CD4-positive, alpha-beta memory T cell (primary cell): ENCODE results near the gene SUGCT. TPM values are rescaled to one million over a fixed set of nuclear protein-coding genes. Genes with fewer than 3 reads are reported as not detected.

Source experiments
- CTCF ChIA-PET: fragments of 350-600 bp; sonication (Branson Sonifier 250); formaldehyde crosslinking; loops from one replicate; lab custom pipeline; 2021; ENCODE audit warnings: inconsistent platforms; ENCODE audit not compliant: partially characterized antibody; lab: Charles Lee
- POLR2A ChIA-PET: fragments of 350-600 bp; sonication (Branson Sonifier 250); formaldehyde crosslinking; loops from one replicate; lab custom pipeline; 2021; ENCODE audit not compliant: partially characterized antibody; lab: Charles Lee
- DNase-seq, 5 donors: peaks; one replicate each; pipeline versions ENCODE4 v3.0.0 to v3.0.0-alpha.2; 2020 to 2022; ENCODE audit warnings: mixed read lengths in 1 of 5
- H3K27ac ChIP-seq: one replicate; pipeline ENCODE4 v1.7.0; 2013; ENCODE audit warnings: low read depth, low read length
- H3K27me3 ChIP-seq: 2 replicates; pipeline ENCODE4 v1.7.0; 2013; ENCODE audit warnings: mild to moderate bottlenecking, low read length, moderate library complexity; ENCODE audit not compliant: insufficient read depth
- H3K36me3 ChIP-seq: 2 replicates; pipeline ENCODE4 v1.7.0; 2013; ENCODE audit warnings: mild to moderate bottlenecking, low read length, moderate library complexity; ENCODE audit not compliant: insufficient read depth
- H3K4me1 ChIP-seq: 2 replicates; pipeline ENCODE4 v1.7.0; 2013; ENCODE audit warnings: mild to moderate bottlenecking, low read length, moderate library complexity; ENCODE audit not compliant: insufficient read depth
- H3K4me3 ChIP-seq, 2 donors: one replicate each; pipeline ENCODE4 v1.7.0; 2013; ENCODE audit warnings: low read length in 2 of 2, mild to moderate bottlenecking in 1 of 2
- H3K9me3 ChIP-seq, 2 donors: one replicate each; pipeline ENCODE4 v1.7.0; 2013; ENCODE audit warnings: low read length in 2 of 2, control low read depth in 1 of 2; ENCODE audit not compliant: control insufficient read depth in 1 of 2
- H3K27ac Mint-ChIP-seq, 7 donors: one replicate each; pipeline ENCODE4 v1.8.0; 2020 to 2021; ENCODE audit warnings: mixed read lengths in 7 of 7, mild to moderate bottlenecking in 6 of 7, inconsistent platforms in 3 of 7, moderate library complexity in 3 of 7
- H3K27me3 Mint-ChIP-seq, 2 donors: one replicate each; pipeline ENCODE4 v1.8.0; 2020 to 2021; ENCODE audit warnings: mixed read lengths in 2 of 2
- H3K36me3 Mint-ChIP-seq, 2 donors: one replicate each; pipeline ENCODE4 v1.8.0; 2020 to 2021; ENCODE audit warnings: mixed read lengths in 2 of 2, inconsistent platforms in 1 of 2, mild to moderate bottlenecking in 1 of 2
- H3K4me1 Mint-ChIP-seq, 4 donors: one replicate each; pipeline ENCODE4 v1.8.0; 2020 to 2021; ENCODE audit warnings: mixed read lengths in 4 of 4, mild to moderate bottlenecking in 1 of 4
- H3K4me3 Mint-ChIP-seq, 8 donors: one replicate each; pipeline ENCODE4 v1.8.0; 2020 to 2021; ENCODE audit warnings: mixed read lengths in 8 of 8, mild to moderate bottlenecking in 7 of 8, moderate library complexity in 6 of 8, inconsistent platforms in 3 of 8
- H3K9me3 Mint-ChIP-seq, 8 donors: one replicate each; pipeline ENCODE4 v1.8.0; 2020 to 2021; ENCODE audit warnings: mixed read lengths in 8 of 8, mild to moderate bottlenecking in 5 of 8, inconsistent platforms in 3 of 8, moderate library complexity in 1 of 8
- intact Hi-C: fragments of 100-400 bp; cut with micrococcal nuclease; formaldehyde crosslinking; loops from one replicate; pipeline ENCODE4 v1.15.1; 2023
- polyA plus RNA-seq, 2 donors: library from polyadenylated mRNA; unstranded; fragments of 300-500 nt; fragmentation: Illumina TruSeq; gene quantifications; one replicate each; pipeline ENCODE4 v1.2.3, GENCODE V29; 2021
- total RNA-seq, 2 experiments: library from RNA; stranded (reverse); gene quantifications; one replicate each; pipeline ENCODE4 v1.2.3, GENCODE V29; 2021

The SUGCT gene
- total and polyA plus RNA-seq, 4 experiments from 2014 or later, result 0.41 to 4.4 (median 1.2) TPM

DNA sequence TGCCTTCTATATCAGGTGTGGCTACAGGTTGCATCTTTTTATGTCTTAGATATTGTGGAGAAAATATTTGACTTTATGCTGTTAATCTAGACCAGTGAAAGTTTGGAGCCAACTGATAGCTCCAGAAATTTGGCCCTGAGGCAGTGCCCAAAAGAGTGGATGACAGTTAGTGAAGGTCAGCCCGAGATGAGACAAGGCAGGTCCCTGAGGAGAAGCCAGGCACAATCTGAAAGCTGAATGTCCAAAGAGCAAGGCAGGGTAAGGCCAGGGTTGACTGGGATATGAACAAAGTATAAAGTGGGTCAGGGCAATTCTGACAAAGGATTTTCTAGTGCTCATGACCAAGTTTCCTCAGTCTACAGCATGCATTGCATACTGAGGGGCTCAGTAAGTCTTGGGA lies 661.9 kb downstream of the SUGCT start:
- Histone ChIP-seq H3K4me1 (no peaks in the 10 kb centered on the region), H3K4me3 (no peak overlapping the region), H3K27ac (no peak overlapping the region), H3K36me3 (no peaks in the 10 kb centered on the region), H3K9me3 (no peaks in the 10 kb centered on the region), H3K27me3 (no peaks in the 10 kb centered on the region)
- Mint-ChIP-seq H3K4me3 (no peak overlapping the region), H3K36me3 (no peaks in the 10 kb centered on the region), H3K27me3 (no peaks in the 10 kb centered on the region), H3K9me3 (peaks cover 2 to 9% (median 5%) of the 10 kb centered on the region in 8 donors), H3K27ac (no peak overlapping the region), H3K4me1 (no peaks in the 10 kb centered on the region)
- ChIA-PET CTCF (no interaction called here), POLR2A (no interaction called here)
- intact Hi-C loops, result no loop called here
- DNase-seq, result no peak

DNA sequence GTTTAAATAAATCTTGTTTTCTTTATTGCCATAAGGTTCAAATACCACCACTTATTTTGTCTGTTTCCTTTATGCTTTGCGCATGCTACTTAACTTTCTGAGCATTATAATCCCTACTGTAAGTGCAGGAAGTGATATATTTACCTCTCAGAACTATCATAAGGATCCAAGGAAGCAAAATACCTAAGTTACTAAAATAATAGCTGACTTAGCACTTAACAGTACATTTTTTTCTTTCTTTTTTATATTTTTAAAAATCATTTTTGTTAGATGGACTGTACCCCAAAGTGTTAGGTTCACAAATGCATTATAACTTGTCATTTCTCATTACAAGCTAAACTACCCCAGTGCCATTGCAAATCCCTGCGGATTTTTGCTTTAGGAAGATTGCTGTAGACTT lies 663.8 kb downstream of the SUGCT start:
- no peaks in the 10 kb centered on the region for H3K36me3 Mint-ChIP-seq
- H3K27me3 Mint-ChIP-seq, result no peaks in the 10 kb centered on the region
- no peak overlapping the region for H3K4me3 Mint-ChIP-seq
- H3K4me3 ChIP-seq, result no peak overlapping the region
- no peak overlapping the region for H3K27ac Mint-ChIP-seq
- no peaks in the 10 kb centered on the region for H3K4me1 Mint-ChIP-seq
- ChIA-PET POLR2A (no interaction called here), CTCF (no interaction called here)
- H3K27ac ChIP-seq, result no peak overlapping the region
- DNase-seq, result no peak
- H3K4me1 ChIP-seq, result no peaks in the 10 kb centered on the region
- H3K36me3 ChIP-seq, result no peaks in the 10 kb centered on the region
- intact Hi-C loops, result no loop called here
- H3K27me3 ChIP-seq, result no peaks in the 10 kb centered on the region
- H3K9me3 ChIP-seq, result no peaks in the 10 kb centered on the region
- peaks cover 0 to 13% (median 6%) of the 10 kb centered on the region in 8 donors for H3K9me3 Mint-ChIP-seq

DNA sequence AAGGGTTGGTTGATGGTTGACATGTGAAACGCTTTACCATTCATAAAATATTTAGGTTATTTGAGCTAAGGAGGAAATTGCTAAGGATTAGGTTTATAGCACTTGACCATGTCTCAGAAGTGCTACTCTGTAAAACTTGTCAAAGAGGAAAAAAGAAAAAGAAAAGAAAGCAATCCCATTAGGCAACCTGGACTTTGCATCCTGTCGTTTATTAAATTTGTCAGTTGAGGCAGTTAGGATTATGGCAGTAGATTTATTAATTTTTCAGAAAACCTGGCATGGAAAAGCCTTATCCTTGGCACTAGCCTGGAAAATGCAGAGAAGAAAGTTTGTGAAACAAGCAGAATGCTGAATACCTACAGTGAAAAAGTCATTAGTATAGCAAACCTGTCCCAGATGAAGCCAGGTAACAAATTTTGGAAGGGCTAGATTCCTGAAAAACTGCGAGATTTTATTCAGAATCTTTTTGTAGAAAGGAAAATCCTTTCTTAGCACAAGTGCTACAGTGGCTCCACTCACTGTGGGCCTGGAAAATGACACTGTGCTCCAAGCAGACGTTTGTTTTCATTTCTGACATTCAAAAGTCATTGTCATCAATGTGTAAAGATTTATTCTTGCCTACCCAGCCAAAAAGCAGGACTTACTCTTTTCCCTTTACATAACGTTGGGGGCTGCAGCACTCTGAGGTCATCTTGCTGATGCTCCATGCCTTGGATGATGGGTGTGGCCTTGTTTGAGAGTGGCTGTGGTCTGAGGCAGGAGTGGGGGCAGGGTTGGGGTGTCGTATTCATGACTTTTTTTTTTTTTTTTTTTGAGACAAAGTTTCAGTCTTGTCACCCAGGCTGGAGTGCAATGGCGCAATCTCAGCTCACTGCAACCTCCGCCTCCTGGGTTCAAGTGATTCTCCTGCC lies 664.9 kb downstream of the SUGCT start:
- no peak overlapping the region for H3K27ac ChIP-seq
- no peak overlapping the region for H3K4me3 ChIP-seq
- Mint-ChIP-seq H3K36me3 (no peaks in the 10 kb centered on the region), H3K27me3 (no peaks in the 10 kb centered on the region), H3K27ac (no peak overlapping the region), H3K4me1 (no peaks in the 10 kb centered on the region), H3K9me3 (peaks cover 0 to 19% (median 6%) of the 10 kb centered on the region in 8 donors), H3K4me3 (no peak overlapping the region)
- H3K27me3 ChIP-seq, result no peaks in the 10 kb centered on the region
- no peaks in the 10 kb centered on the region for H3K9me3 ChIP-seq
- no peak for DNase-seq
- no peaks in the 10 kb centered on the region for H3K36me3 ChIP-seq
- ChIA-PET POLR2A (no interaction called here), CTCF (no interaction called here)
- no peaks in the 10 kb centered on the region for H3K4me1 ChIP-seq
- intact Hi-C loops, result no loop called here

DNA sequence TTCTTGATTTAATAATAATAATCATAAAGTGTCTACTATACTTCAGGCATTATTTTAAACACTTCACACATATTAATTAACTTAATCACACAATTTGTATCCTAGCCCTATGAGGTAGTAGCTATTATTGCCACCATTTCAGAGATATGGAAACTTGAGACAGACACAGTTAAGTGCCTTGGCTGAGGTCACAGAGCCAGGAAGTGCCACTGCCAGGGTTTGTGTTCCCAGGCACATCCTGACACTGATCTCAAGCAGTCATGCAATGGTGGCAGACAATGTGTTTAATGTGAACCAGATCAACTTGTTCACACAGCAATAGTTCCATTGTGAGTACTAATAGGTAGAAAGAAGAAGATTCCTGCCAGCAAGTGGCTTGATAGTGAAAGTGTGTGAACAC lies 666.0 kb downstream of the SUGCT start:
- intact Hi-C loops, result no loop called here
- Histone ChIP-seq H3K4me1 (no peaks in the 10 kb centered on the region), H3K4me3 (no peak overlapping the region), H3K9me3 (no peaks in the 10 kb centered on the region), H3K36me3 (no peaks in the 10 kb centered on the region), H3K27ac (no peak overlapping the region), H3K27me3 (no peaks in the 10 kb centered on the region)
- ChIA-PET POLR2A (no interaction called here), CTCF (no interaction called here)
- Mint-ChIP-seq H3K27me3 (no peaks in the 10 kb centered on the region), H3K27ac (no peak overlapping the region), H3K9me3 (peaks cover 0 to 19% (median 6%) of the 10 kb centered on the region in 8 donors), H3K4me1 (no peaks in the 10 kb centered on the region), H3K4me3 (no peak overlapping the region), H3K36me3 (no peaks in the 10 kb centered on the region)
- DNase-seq, result no peak

DNA sequence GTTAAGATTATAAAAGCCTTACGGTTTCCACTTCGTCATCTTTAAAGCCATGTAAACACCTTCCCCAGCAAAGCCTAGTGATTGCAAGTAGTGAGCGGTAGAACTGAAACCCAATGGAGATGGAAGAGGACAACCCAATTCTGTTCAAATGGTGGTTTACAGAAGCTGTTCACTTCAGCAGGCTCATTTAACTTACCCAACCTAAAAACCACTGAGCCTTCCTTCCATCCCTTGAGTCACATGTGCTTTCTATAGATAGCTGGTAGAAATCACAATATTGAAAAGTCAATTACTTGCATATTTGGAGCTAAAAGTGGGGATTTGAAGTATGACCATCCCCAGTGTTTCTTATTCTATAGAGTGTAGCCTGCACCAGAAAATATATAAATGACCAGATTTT lies 667.7 kb downstream of the SUGCT start:
- intact Hi-C loops, result no loop called here
- no peaks in the 10 kb centered on the region for H3K27me3 Mint-ChIP-seq
- Histone ChIP-seq H3K4me1 (no peaks in the 10 kb centered on the region), H3K9me3 (no peaks in the 10 kb centered on the region), H3K27ac (no peak overlapping the region), H3K27me3 (no peaks in the 10 kb centered on the region), H3K36me3 (no peaks in the 10 kb centered on the region), H3K4me3 (no peak overlapping the region)
- CTCF ChIA-PET, result no interaction called here
- H3K36me3 Mint-ChIP-seq, result no peaks in the 10 kb centered on the region
- no peaks in the 10 kb centered on the region for H3K4me1 Mint-ChIP-seq
- peaks cover 0 to 25% (median 10%) of the 10 kb centered on the region in 8 donors for H3K9me3 Mint-ChIP-seq
- H3K4me3 Mint-ChIP-seq, result no peak overlapping the region
- DNase-seq, result no peak
- POLR2A ChIA-PET, result no interaction called here
- H3K27ac Mint-ChIP-seq, result peak overlapping the region in 1 of 7 donors; percentile 20

DNA sequence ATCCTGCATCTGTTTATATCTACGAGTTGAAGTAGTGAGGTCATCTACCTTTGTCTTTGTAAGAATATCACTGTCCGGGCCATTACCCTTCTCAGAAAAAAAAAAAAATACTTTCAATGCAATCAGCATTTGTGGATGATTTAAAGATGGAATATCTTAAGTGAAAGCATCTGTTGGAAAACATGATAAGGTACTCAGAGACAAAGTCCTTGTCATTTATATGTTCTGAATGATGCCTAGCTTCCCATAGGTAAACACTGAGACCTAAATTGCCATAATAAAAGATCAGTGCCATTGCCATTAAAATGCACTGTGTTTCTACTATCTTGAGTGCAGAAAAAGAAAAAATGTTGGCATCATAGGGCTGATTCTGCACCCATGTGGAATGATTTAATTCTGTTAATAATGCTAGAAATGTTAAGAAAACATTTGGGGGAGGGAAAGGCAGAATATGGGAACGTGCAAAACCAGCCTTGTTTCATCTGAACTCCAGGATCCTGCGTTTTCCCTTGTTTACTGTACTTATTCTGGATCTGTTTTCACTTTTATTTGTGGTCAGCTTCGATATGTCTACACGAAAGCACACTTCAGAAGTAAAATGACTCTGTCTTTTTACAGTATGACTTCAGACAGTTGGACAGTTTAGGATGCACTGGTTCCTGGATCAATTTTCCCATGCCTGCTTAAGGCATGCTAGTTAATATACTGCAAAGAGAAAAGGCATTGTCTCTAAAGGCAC lies 669.8 kb downstream of the SUGCT start:
- Histone ChIP-seq H3K36me3 (no peaks in the 10 kb centered on the region), H3K27ac (no peak overlapping the region), H3K4me3 (no peak overlapping the region), H3K4me1 (no peaks in the 10 kb centered on the region), H3K27me3 (no peaks in the 10 kb centered on the region), H3K9me3 (no peaks in the 10 kb centered on the region)
- Mint-ChIP-seq H3K4me3 (no peak overlapping the region), H3K9me3 (peaks cover 0 to 17% (median 9%) of the 10 kb centered on the region in 8 donors), H3K27ac (no peak overlapping the region), H3K27me3 (no peaks in the 10 kb centered on the region), H3K4me1 (no peaks in the 10 kb centered on the region), H3K36me3 (no peaks in the 10 kb centered on the region)
- intact Hi-C loops, result no loop called here
- CTCF ChIA-PET, result no interaction called here
- POLR2A ChIA-PET, result no interaction called here
- no peak for DNase-seq

DNA sequence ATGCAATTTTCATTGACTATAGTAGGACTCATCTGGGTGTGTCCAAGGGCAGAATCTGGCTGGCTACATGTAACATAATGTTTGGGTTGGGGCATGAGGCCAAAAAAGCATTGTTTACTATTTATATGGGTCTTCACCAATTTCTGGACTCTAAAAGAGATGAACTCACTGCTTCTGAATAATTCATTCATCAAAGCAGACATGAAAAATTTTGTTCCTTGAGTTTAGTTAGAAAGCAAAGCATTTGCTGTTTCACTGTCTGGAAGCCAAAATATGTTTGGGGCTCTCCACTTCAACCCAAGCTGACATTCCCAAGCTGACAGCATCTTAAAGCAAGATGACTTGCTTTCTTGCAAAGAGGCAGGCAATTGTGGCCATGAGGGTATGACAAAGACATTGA lies 670.6 kb downstream of the SUGCT start:
- H3K27ac Mint-ChIP-seq, result no peak overlapping the region
- H3K27ac ChIP-seq, result no peak overlapping the region
- H3K9me3 Mint-ChIP-seq, result peaks cover 0 to 19% (median 11%) of the 10 kb centered on the region in 8 donors
- POLR2A ChIA-PET, result no interaction called here
- H3K36me3 ChIP-seq, result no peaks in the 10 kb centered on the region
- H3K4me3 Mint-ChIP-seq, result no peak overlapping the region
- no peaks in the 10 kb centered on the region for H3K9me3 ChIP-seq
- no peaks in the 10 kb centered on the region for H3K27me3 ChIP-seq
- H3K4me1 ChIP-seq, result no peaks in the 10 kb centered on the region
- no peak overlapping the region for H3K4me3 ChIP-seq
- no peaks in the 10 kb centered on the region for H3K27me3 Mint-ChIP-seq
- no peaks in the 10 kb centered on the region for H3K4me1 Mint-ChIP-seq
- intact Hi-C loops, result no loop called here
- no peak for DNase-seq
- no peaks in the 10 kb centered on the region for H3K36me3 Mint-ChIP-seq
- CTCF ChIA-PET, result no interaction called here
